CD1c-positive myeloid dendritic cell (primary cell): ENCODE measurements around the gene SLC10A7.
"Not testable (repeated sequence)": the region's sequence is repeated elsewhere in the genome, so short reads cannot be mapped to it uniquely, and the experiment has no call there.

Source experiments
- DNase-seq: peaks from one replicate; pipeline ENCODE4 v3.0.0-alpha.2; 2016; ENCODE audit errors: extremely low spot score

Gene SLC10A7

GRCh38 chr4:146350114-146350513 lies 171.6 kb downstream of the SLC10A7 start:
- DNase-seq: not testable (repeated sequence)

GRCh38 chr4:146349306-146349705 lies 172.4 kb downstream of the SLC10A7 start:
- DNase-seq: no peak

GRCh38 chr4:146347822-146348221 lies 173.9 kb downstream of the SLC10A7 start:
- no peak for DNase-seq

- no peak for DNase-seq
These were observed 175.5 kb downstream of the SLC10A7 start for GRCh38 chr4:146346276-146346675.

GRCh38 chr4:146343776-146344175 lies 178.0 kb downstream of the SLC10A7 start:
- no peak for DNase-seq

GRCh38 chr4:146343199-146343598 lies 178.5 kb downstream of the SLC10A7 start:
- DNase-seq: no peak

- peak; percentile 58 for DNase-seq
These were observed 179.0 kb downstream of the SLC10A7 start for GRCh38 chr4:146342600-146343192.

- DNase-seq: peak; percentile 10
These were observed 180.9 kb downstream of the SLC10A7 start for GRCh38 chr4:146340798-146341197.

- DNase-seq: no peak
These were observed 183.2 kb downstream of the SLC10A7 start for GRCh38 chr4:146338512-146338911.

- DNase-seq: no peak
These were observed 185.3 kb downstream of the SLC10A7 start for GRCh38 chr4:146336410-146336807.

GRCh38 chr4:146335763-146336409 lies 185.9 kb downstream of the SLC10A7 start:
- no peak for DNase-seq

- DNase-seq: no peak
These were observed 186.8 kb downstream of the SLC10A7 start for GRCh38 chr4:146334862-146335449.

GRCh38 chr4:146333895-146334262 lies 187.9 kb downstream of the SLC10A7 start:
- DNase-seq: no peak

GRCh38 chr4:146333187-146333894 lies 188.4 kb downstream of the SLC10A7 start:
- no peak for DNase-seq

- no peak for DNase-seq
These were observed 191.3 kb downstream of the SLC10A7 start for GRCh38 chr4:146330392-146330791.

GRCh38 chr4:146329050-146329716 lies 192.6 kb downstream of the SLC10A7 start:
- no peak for DNase-seq

GRCh38 chr4:146327859-146328650 lies 193.7 kb downstream of the SLC10A7 start:
- no peak for DNase-seq

GRCh38 chr4:146318894-146319293 lies 202.8 kb downstream of the SLC10A7 start:
- no peak for DNase-seq

- no peak for DNase-seq
These were observed 204.0 kb downstream of the SLC10A7 start for GRCh38 chr4:146317783-146318182.

GRCh38 chr4:146315184-146315583 lies 206.6 kb downstream of the SLC10A7 start:
- DNase-seq: no peak

- DNase-seq: no peak
These were observed 210.3 kb downstream of the SLC10A7 start for GRCh38 chr4:146311238-146311970.
